Stimulated activated CD8-positive, alpha-beta memory T cell treated with anti-CD3 and anti-CD28 coated beads, Interleukin-12 subunit alpha, Interleukin-12 subunit beta, amount 100 ng/mL, for 24 hours (primary cell): ENCODE data around the gene CXCL16.
"Not testable (repeated sequence)": the region's sequence is repeated elsewhere in the genome, so short reads cannot be mapped to it uniquely, and the experiment has no call there.

Experiments used
- DNase-seq: peaks from one replicate; pipeline ENCODE4 v3.0.0-alpha.2; 2020; ENCODE audit errors: extremely low read depth

Gene CXCL16

GRCh38 chr17:4721203-4722135 lies 18.3 kb downstream of the CXCL16 start:
- no peak for DNase-seq

- DNase-seq: no peak
These were observed 18.9 kb downstream of the CXCL16 start for GRCh38 chr17:4720787-4721186.

- no peak for DNase-seq
These were observed 20.0 kb downstream of the CXCL16 start for GRCh38 chr17:4719684-4720221.

GRCh38 chr17:4719146-4719545 lies 20.6 kb downstream of the CXCL16 start:
- no peak for DNase-seq

GRCh38 chr17:4718276-4718675 lies 21.5 kb downstream of the CXCL16 start:
- DNase-seq: no peak

GRCh38 chr17:4717791-4718190 lies 21.9 kb downstream of the CXCL16 start:
- DNase-seq: no peak

- DNase-seq: no peak
These were observed 23.6 kb downstream of the CXCL16 start for GRCh38 chr17:4716081-4716480.

GRCh38 chr17:4715063-4715744 lies 24.5 kb downstream of the CXCL16 start:
- DNase-seq: no peak

- not testable (repeated sequence) for DNase-seq
These were observed 25.2 kb downstream of the CXCL16 start for GRCh38 chr17:4714340-4715062.

- DNase-seq: no peak
These were observed 27.2 kb downstream of the CXCL16 start for GRCh38 chr17:4712526-4712925.

GRCh38 chr17:4711661-4712181 lies 28.0 kb downstream of the CXCL16 start:
- no peak for DNase-seq

- DNase-seq: no peak
These were observed 28.8 kb downstream of the CXCL16 start for GRCh38 chr17:4710693-4711634.

GRCh38 chr17:4709794-4710692 lies 29.7 kb downstream of the CXCL16 start, which contains the start of gene ARRB2:
Gene ARRB2 (plus strand): TSS chr17:4710632. CDS start chr17:4710722, 90 bp downstream.
- DNase-seq: peak; percentile 99

GRCh38 chr17:4708436-4708835 lies 31.3 kb downstream of the CXCL16 start:
- DNase-seq: no peak

- DNase-seq: no peak
These were observed 33.6 kb downstream of the CXCL16 start for GRCh38 chr17:4706121-4706520.

- no peak for DNase-seq
These were observed 34.7 kb downstream of the CXCL16 start for GRCh38 chr17:4704991-4705390.

GRCh38 chr17:4704574-4704907 lies 35.2 kb downstream of the CXCL16 start:
- not testable (repeated sequence) for DNase-seq

GRCh38 chr17:4703330-4703691 lies 36.4 kb downstream of the CXCL16 start:
- no peak for DNase-seq

GRCh38 chr17:4701116-4701515 lies 38.6 kb downstream of the CXCL16 start:
- no peak for DNase-seq
